Hematopoietic multipotent progenitor cell treated with erythropoietin and hydrocortisone succinate and interleukin-3 and kit ligand, for 15 days (in vitro differentiated cells): Measurements from ENCODE around the gene KNSTRN.

ENCODE experiments used
- DNase-seq: peaks from one replicate; pipeline ENCODE4 v3.0.0-alpha.2; 2015; ENCODE audit warnings: low spot score

Gene KNSTRN

GRCh38 chr15:40397688-40398412, 15.3 kb downstream of the KNSTRN start:
- DNase-seq, result no peak

DNA sequence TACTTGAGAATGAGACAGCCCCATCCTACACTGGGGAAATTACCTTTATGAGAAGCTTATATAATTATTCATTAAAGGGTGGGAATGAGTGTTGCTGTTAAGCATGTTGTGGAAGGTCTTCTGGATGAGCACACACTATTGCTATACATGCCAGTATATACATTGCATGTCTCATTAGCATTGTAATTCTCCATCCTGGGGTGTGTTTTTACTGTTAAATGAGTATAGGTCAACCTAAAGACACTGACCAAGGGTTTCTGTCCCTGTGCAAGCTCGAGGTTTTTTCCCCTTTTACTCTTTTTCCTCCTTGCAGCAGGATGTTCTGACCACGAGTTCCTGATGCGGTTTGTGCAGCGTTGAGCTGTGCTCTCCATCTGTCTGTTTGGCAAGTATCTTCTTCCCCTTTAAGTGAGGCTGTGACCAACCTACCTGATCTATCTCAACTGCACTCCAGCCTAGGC, 15.9 kb downstream of the KNSTRN start:
- no peak for DNase-seq

DNA sequence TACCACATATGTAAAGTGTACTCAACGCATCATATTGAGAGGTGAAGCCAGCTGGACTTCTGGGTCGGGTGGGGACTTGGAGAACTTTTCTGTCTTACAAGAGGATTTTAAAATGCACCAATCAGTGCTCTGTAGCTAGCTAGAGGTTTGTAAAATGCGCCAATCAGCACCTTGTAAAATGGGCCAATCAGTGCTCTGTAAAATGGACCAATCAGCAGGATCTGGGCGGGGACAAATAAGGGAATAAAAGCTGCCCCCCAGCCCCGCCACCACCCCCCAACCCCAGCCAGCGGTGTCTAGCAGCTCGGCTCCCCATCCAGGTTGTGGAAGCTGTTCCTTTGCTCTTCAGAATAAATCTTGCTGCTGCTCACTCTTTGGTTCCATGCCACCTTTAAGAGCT, 16.8 kb downstream of the KNSTRN start:
- DNase-seq, result no peak

GRCh38 chr15:40405501-40406381, 23.2 kb downstream of the KNSTRN start, which contains the start of gene IVD:
TSS of gene IVD (plus strand) at chr15:40405795. CDS start at chr15:40405828, 33 bp downstream.
- peak; percentile 92 for DNase-seq

GRCh38 chr15:40407330-40407990, 24.9 kb downstream of the KNSTRN start:
- no peak for DNase-seq

- no peak for DNase-seq
These were observed 26.8 kb downstream of the KNSTRN start for GRCh38 chr15:40409366-40409765.

- DNase-seq, result no peak
These were observed 28.0 kb downstream of the KNSTRN start for GRCh38 chr15:40410476-40410875.

- no peak for DNase-seq
These were observed 29.7 kb downstream of the KNSTRN start for GRCh38 chr15:40412095-40412759.

- no peak for DNase-seq
These were observed 30.5 kb downstream of the KNSTRN start for GRCh38 chr15:40413036-40413435.

- no peak for DNase-seq
These were observed 32.3 kb downstream of the KNSTRN start for GRCh38 chr15:40414816-40415215.

DNA sequence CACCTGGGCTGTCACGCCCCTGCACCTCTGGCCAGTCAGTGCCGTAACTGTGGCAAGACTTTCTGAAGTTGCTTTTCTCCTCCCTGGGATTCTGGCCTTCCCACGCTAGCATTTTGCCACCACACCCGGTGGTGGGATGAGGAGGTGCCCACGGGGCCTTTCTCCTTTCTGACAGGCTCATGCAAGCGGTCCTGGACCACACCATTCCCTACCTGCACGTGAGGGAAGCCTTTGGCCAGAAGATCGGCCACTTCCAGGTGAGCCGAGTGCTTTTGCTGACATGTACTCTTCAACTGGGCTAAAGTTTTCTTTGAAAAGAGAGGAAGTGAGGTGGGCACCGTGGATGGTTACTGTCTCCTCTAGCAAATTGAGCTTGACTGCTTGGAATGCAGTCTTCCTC, 32.7 kb downstream of the KNSTRN start:
- no peak for DNase-seq

DNA sequence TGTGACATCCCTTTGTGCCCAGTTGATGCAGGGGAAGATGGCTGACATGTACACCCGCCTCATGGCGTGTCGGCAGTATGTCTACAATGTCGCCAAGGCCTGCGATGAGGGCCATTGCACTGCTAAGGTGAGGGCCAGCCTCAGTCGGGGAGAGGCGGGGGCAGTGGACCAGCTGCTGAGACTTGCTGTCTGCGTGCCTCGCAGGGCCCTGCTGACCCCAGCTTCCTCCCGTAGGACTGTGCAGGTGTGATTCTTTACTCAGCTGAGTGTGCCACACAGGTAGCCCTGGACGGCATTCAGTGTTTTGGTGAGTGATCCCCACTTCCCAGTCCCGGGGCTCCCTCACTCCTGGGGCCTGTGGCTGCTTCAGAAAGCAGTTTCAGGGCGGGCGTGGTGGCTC, 33.5 kb downstream of the KNSTRN start:
- DNase-seq, result no peak

GRCh38 chr15:40418126-40418525, 35.6 kb downstream of the KNSTRN start:
- DNase-seq, result no peak

- no peak for DNase-seq
These were observed 37.7 kb downstream of the KNSTRN start for GRCh38 chr15:40420071-40420713.

- no peak for DNase-seq
These were observed 38.3 kb downstream of the KNSTRN start for GRCh38 chr15:40420793-40421192.

DNA sequence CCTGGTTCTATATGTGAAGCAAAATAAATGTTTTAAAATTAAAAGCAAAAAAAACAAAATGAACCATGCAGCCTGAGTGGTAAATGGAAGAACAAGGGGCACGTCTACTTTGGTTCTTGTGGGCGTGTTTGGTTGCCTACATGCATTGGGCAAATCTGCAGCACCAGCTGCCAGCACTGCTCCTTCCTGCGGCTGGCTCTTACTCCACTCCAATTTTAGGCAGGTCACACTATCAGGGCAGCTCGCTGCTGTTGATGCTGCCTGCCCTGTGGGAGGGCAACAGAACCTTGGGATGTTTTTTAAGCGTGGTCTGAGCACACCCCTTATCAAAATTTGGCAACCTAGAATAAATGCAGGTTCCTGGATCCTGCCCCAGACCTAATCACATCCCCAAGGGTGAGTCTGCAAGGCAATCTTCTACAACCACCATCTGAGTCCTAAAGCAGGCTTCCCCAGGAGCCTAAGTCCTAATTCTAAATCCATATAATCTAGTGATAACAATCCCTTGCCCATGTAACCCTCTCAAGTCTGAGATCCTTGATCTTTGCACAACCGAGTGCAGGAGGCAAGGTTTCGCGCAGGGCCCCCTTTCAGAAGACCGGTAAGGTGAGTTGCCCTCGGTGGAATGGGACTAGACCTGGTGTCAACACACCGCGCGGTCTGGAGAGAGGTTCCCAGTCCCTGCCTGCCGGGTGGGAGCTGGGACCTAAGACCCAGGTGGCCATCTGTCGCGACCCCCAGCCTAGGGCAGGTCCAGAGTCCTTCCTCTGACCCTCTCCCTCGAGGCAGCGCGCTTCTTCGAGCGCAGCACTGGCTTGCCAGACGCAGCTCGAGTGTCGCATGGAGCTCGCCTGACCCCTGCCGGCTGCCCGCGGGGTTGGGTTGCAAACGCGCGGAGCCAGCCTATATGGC, 39.0 kb downstream of the KNSTRN start:
- DNase-seq, result peak; percentile 75

- no peak for DNase-seq
These were observed 42.1 kb downstream of the KNSTRN start for GRCh38 chr15:40424483-40425115.

DNA sequence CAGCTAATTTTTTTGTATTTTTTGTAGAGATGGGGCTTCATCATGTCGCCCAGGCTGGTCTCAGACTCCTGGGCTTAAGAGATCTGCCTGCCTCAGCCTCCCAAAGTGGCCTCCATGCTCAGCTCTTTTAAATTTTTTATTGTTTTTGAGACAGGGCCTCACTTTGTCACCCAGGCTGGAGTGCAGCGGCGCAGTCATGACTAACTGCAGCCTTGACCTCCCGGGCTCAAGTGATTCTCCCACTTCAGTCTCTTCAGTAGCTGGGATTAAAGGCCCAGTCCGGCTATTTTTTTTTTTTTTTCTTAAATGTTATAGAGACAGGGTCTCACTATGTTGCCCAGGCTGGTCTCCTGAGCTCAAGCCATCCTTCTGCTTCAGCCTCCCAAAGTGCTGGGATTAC, 43.2 kb downstream of the KNSTRN start:
- no peak for DNase-seq

DNA sequence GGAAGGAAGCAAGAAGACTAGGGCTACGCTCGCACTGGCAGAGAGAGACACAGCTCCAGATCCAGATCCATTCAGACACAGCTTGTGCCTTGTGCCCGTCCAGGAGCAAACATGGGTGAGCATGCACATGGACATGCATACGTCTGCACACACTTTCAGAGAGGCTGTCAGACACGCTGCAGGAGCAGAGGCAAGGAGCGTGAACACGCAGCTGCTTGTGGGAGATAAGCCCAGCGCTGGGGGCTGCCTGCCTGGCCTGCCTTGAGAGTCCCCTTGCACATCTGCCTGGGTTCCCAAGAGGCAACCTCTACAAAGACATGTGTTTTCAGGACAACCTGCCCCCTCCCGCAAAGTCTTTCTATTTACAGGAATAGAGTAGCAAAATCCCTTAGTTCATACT, 44.7 kb downstream of the KNSTRN start:
- DNase-seq, result peak; percentile 63

- DNase-seq, result no peak
These were observed 45.7 kb downstream of the KNSTRN start for GRCh38 chr15:40428185-40428584.
